ENCODE measurements around the gene EHMT1.

- TF ChIP-seq CTCF (conservative IDR thresholded peaks at IDR 0.05; ENCODE audit: low read length) (no peak), EZH2phosphoT487 (IDR thresholded peaks at IDR 0.05; ENCODE audit: borderline replicate concordance) (no peak)
Measured at GRCh38 chr9:137778336-137778735, 159.5 kb downstream of the EHMT1 start.

Data from Loucy (cell line).